ENCODE data around the gene VEGFB. TPM values are rescaled to one million over a fixed set of nuclear protein-coding genes. Genes with fewer than 3 reads are reported as not detected.
A peak's percentile ranks its signal among the peaks of the same experiment; 100 is the strongest.

Gene VEGFB
- total RNA-seq, 4 donors from 2014 or later = 20.0 to 120 (median 26.0) TPM

DNA sequence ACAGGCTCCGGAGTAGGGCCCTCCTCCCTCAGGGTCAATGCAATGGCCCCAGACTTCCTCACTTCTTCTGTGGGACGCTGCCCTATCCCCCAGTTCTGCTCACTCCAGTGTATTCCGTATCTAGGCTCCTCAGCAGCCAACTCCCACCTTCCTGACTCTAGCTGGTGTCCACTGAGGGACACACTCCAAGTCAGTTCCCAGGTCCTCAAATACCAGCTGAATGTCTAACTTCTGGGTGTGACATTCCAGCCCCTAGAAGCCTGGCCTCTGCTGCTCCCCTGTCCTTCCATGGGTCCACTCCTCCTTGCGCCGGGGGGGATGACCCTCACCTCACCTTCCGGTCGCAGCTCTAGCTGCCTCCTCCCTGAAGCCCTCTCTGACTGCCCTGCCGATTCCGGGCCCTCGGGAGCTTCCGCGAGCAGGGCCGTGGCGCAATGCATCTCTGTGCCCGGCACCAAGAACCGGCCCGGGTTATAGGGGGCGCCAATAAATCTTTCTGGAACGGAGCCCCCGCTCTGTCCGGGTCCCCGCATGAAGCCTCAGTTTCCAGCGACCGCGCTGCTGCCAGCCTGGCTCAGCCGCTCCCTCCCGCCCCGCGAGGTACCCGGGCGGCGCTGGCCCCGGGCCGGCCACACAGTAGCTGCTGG, 34.6 kb downstream of the VEGFB start:
- DNase-seq = peak; percentile 71 to 77
- Histone ChIP-seq H3K36me3 (no peaks in the 10 kb centered on the region), H3K27ac (peak overlapping the region; percentile 91 to 97), H3K4me1 (peaks cover 0 to 11% of the 10 kb centered on the region in 2 donors), H3K4me3 (peak overlapping the region; percentile 63 to 75), H3K27me3 (no peaks in the 10 kb centered on the region), H3K9me3 (no peaks in the 10 kb centered on the region)
- intact Hi-C loops (cut with DNase I; ENCODE audit: low total_unique reads) = no loop called here
- peak in 1 of 2 donors; percentile 28 for TF ChIP-seq POLR2A (IDR thresholded peaks at IDR 0.05)
- TF ChIP-seq, protein P1, sequence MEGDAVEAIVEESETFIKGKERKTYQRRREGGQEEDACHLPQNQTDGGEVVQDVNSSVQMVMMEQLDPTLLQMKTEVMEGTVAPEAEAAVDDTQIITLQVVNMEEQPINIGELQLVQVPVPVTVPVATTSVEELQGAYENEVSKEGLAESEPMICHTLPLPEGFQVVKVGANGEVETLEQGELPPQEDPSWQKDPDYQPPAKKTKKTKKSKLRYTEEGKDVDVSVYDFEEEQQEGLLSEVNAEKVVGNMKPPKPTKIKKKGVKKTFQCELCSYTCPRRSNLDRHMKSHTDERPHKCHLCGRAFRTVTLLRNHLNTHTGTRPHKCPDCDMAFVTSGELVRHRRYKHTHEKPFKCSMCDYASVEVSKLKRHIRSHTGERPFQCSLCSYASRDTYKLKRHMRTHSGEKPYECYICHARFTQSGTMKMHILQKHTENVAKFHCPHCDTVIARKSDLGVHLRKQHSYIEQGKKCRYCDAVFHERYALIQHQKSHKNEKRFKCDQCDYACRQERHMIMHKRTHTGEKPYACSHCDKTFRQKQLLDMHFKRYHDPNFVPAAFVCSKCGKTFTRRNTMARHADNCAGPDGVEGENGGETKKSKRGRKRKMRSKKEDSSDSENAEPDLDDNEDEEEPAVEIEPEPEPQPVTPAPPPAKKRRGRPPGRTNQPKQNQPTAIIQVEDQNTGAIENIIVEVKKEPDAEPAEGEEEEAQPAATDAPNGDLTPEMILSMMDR (IDR thresholded peaks at IDR 0.05) = no peak

DNA sequence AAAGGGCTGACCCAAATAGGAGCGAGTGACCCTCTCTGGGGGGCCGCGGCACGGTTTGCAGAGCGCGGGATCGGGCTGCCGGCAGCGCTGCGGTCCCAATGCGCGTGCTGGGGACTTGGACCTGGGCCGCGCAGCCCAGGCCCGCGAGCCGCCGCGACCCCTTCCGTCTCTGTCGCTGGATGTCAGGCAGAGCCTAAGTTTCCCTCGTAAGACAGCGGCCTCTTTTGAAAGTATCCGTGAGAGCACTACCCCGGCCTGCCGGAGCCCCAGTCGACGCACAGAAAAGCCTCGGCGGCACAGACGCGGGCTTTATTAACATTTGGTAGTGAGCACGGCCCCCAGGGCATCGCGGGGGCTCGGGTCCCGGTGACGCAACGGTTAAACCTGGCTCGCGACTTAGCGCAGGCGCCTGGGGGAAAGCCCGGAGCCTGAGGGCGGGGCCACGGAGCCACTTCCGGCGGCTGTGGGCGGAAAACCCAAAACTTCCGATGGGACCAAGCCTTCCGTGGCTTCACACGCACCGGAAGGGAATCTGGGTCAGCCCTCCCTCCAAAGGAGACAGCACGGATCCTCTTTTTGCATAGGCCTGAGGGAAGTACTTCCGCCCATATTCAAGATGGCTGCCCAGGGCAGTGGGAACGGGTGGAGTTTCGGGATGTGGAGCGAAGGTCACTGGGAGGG, 35.3 kb downstream of the VEGFB start:
- DNase-seq = peak; percentile 98 to 99
- Histone ChIP-seq H3K27ac (peak overlapping the region; percentile 91 to 97), H3K27me3 (no peaks in the 10 kb centered on the region), H3K9me3 (no peaks in the 10 kb centered on the region), H3K4me3 (peak overlapping the region; percentile 71 to 75), H3K4me1 (peaks cover 0 to 11% of the 10 kb centered on the region in 2 donors), H3K36me3 (no peaks in the 10 kb centered on the region)
- intact Hi-C loops (cut with DNase I; ENCODE audit: low total_unique reads) = no loop called here
- TF ChIP-seq POLR2A (IDR thresholded peaks at IDR 0.05) = peak; percentile 9 to 58
- TF ChIP-seq, protein P1 (IDR thresholded peaks at IDR 0.05) = peak in 2 of 4 experiments; percentile 29 to 38

DNA sequence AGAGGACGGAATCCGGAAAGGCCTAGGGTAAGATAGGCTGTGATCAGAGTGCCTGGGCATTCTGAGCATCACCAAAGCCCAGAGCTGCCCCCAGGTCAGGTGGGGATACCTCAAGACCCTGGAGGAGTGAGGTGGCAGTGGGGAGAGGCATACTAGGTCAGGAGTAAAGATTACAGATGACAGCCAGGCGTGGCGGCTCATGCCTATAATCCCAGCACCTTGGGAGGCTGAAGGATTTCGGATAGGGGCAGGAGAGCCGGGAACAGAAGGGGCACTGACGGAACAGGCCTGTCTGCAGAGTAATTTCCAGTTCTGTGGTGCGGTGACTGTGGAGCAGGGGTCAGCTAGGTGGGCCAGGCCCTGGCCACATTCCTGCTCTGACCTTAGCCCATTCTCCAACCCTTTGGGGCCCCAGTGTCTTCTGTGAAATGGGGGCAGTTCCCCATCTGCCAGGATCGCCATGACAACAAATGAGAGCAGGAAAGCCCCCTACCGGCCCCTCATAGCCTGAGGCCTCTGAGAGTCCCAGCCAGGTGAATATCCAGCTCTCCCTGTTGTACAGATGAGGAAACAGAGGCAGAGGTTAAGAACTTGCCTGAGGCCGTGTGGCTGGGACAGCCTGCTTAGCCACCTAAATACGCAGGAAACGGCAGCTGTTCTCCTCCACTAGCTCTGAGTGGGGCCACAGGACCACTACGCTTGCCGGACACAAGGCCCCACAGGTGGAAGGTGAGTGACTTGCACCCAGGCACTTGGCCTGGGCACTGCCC, 40.8 kb downstream of the VEGFB start:
- Histone ChIP-seq H3K4me3 (no peak overlapping the region), H3K4me1 (no peaks in the 10 kb centered on the region), H3K9me3 (no peaks in the 10 kb centered on the region), H3K27me3 (no peaks in the 10 kb centered on the region), H3K27ac (no peak overlapping the region), H3K36me3 (no peaks in the 10 kb centered on the region)
- no peak for DNase-seq
- TF ChIP-seq POLR2A (IDR thresholded peaks at IDR 0.05) = no peak
- TF ChIP-seq, protein P1 (IDR thresholded peaks at IDR 0.05) = no peak
- intact Hi-C loops (cut with DNase I; ENCODE audit: low total_unique reads) = no loop called here

DNA sequence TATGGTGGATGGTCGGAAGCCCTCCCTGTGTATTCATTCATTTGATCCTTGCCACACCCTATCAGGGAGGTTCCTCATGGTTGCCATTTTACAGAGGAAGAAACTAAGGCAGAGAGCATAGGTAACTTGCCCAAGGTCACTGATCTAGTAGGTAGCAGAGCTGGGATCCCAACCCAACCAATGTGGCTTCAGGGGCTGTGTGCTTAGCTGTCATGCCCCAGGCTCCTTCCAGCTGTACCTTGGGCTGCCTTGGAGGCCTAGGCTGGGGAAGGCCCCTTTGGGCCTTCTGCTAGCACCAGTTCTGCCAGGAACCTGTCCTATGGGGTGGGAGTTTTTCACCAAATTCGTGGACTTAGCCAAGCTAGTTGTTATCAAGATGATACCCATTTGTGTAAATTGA, 41.5 kb downstream of the VEGFB start:
- H3K27ac ChIP-seq = no peak overlapping the region
- intact Hi-C loops (cut with DNase I; ENCODE audit: low total_unique reads) = no loop called here
- TF ChIP-seq, protein P1 (IDR thresholded peaks at IDR 0.05) = no peak
- TF ChIP-seq POLR2A (IDR thresholded peaks at IDR 0.05) = no peak

More for the DNA sequence above, 41.5 kb downstream of the VEGFB start:
- H3K4me3 ChIP-seq = no peak overlapping the region
- no peaks in the 10 kb centered on the region for H3K4me1 ChIP-seq
- H3K9me3 ChIP-seq = no peaks in the 10 kb centered on the region
- no peak for DNase-seq
- no peaks in the 10 kb centered on the region for H3K36me3 ChIP-seq
- no peaks in the 10 kb centered on the region for H3K27me3 ChIP-seq

All from uterus (tissue), 4 donors.